ENCODE results near the gene GLB1L2. TPM values are rescaled to one million over a fixed set of nuclear protein-coding genes. Genes with fewer than 3 reads are reported as not detected.

The GLB1L2 gene
- total RNA-seq, 4 donors from 2014 or later: 7.1 to 13.1 (median 10.5) TPM

DNA sequence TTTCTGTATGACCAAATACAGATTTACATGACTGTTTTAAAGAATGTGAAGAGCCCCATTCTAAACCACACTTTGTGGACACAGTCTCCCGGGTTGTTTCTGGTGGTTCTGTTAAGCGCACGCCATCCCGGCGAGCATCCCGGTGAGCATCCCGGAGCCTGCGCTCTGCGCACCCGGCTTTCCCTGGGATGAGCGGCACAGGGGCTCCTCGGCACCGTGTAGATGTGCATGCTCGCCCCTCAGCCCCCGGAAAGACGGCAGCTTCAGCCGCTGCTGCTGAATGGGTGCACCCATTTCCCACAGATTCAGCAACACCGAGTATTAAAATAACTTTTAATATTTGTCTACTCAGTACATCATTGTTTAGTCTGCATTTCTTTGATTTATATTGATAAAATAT, 36.0 kb downstream of the GLB1L2 start:
- intact Hi-C loops (cut with DNase I): no loop called here
- Histone ChIP-seq H3K27me3 (peaks cover 0 to 9% (median 0%) of the 10 kb centered on the region in 4 donors), H3K9me3 (no peaks in the 10 kb centered on the region), H3K4me1 (no peaks in the 10 kb centered on the region), H3K4me3 (no peak overlapping the region), H3K27ac (replicated peaks in 1 of 4) (no peak overlapping the region), H3K36me3 (peaks cover 0 to 20% (median 0%) of the 10 kb centered on the region in 4 donors)
- WGBS: 90% methylated on average over 18 of the region's 18 CpGs
- no peak for DNase-seq (ENCODE audit: extremely low spot score)
- TF ChIP-seq POLR2AphosphoS5 (IDR thresholded peaks at IDR 0.05): no peak
- TF ChIP-seq POLR2A (IDR thresholded peaks at IDR 0.05; ENCODE audit: low read depth): no peak
- TF ChIP-seq, protein P1, sequence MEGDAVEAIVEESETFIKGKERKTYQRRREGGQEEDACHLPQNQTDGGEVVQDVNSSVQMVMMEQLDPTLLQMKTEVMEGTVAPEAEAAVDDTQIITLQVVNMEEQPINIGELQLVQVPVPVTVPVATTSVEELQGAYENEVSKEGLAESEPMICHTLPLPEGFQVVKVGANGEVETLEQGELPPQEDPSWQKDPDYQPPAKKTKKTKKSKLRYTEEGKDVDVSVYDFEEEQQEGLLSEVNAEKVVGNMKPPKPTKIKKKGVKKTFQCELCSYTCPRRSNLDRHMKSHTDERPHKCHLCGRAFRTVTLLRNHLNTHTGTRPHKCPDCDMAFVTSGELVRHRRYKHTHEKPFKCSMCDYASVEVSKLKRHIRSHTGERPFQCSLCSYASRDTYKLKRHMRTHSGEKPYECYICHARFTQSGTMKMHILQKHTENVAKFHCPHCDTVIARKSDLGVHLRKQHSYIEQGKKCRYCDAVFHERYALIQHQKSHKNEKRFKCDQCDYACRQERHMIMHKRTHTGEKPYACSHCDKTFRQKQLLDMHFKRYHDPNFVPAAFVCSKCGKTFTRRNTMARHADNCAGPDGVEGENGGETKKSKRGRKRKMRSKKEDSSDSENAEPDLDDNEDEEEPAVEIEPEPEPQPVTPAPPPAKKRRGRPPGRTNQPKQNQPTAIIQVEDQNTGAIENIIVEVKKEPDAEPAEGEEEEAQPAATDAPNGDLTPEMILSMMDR (IDR thresholded peaks at IDR 0.05): no peak
- TF ChIP-seq EP300 (IDR thresholded peaks at IDR 0.05): no peak

DNA sequence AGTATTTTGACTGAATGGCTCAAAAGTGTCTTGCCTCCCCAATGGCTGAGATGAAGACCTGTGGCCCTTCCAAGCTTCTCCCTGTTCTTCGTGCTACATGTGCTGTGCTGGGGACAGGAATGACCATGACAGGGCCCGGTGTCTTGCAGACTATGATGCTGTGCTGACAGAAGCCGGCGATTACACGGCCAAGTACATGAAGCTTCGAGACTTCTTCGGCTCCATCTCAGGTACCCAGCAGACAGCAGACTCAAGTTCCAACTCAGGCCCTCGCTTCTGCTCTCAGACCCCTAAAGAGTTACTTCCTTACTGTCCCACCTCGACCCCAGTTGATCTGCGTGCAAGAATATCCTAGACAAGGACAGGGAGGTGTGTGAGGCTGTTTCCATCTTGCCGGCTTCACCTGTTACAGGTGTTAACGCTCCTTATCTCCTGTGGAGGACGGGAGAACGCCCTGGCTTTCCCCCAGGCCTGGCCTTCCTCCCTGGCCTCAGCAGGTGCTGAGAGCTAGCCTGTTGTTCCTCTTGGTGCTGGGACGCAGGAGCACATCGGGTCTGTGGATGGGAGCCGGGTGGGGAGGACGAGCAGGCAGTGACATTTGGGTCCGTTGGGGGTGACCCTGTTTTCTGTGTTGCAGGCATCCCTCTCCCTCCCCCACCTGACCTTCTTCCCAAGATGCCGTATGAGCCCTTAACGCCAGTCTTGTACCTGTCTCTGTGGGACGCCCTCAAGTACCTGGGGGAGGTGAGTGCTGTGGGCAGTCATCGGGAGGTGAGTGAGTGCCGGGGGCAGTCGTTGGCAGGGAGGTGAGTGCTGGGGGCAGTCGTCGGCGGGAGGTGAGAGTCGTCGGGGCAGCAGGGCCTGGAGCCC, 38.1 kb downstream of the GLB1L2 start:
- 87% methylated on average over 22 of the region's 30 CpGs for WGBS
- Histone ChIP-seq H3K9me3 (no peaks in the 10 kb centered on the region), H3K4me1 (no peaks in the 10 kb centered on the region), H3K4me3 (no peak overlapping the region), H3K27me3 (no peaks in the 10 kb centered on the region), H3K36me3 (peaks cover 0 to 20% (median 0%) of the 10 kb centered on the region in 4 donors), H3K27ac (replicated peaks in 1 of 4) (no peak overlapping the region)
- TF ChIP-seq POLR2AphosphoS5 (IDR thresholded peaks at IDR 0.05): no peak
- TF ChIP-seq, protein P1 (IDR thresholded peaks at IDR 0.05): no peak
- no peak for TF ChIP-seq POLR2A (IDR thresholded peaks at IDR 0.05; ENCODE audit: low read depth)
- no peak for TF ChIP-seq EP300 (IDR thresholded peaks at IDR 0.05)
- DNase-seq (ENCODE audit: extremely low spot score): no peak
- intact Hi-C loops (cut with DNase I): no loop called here

DNA sequence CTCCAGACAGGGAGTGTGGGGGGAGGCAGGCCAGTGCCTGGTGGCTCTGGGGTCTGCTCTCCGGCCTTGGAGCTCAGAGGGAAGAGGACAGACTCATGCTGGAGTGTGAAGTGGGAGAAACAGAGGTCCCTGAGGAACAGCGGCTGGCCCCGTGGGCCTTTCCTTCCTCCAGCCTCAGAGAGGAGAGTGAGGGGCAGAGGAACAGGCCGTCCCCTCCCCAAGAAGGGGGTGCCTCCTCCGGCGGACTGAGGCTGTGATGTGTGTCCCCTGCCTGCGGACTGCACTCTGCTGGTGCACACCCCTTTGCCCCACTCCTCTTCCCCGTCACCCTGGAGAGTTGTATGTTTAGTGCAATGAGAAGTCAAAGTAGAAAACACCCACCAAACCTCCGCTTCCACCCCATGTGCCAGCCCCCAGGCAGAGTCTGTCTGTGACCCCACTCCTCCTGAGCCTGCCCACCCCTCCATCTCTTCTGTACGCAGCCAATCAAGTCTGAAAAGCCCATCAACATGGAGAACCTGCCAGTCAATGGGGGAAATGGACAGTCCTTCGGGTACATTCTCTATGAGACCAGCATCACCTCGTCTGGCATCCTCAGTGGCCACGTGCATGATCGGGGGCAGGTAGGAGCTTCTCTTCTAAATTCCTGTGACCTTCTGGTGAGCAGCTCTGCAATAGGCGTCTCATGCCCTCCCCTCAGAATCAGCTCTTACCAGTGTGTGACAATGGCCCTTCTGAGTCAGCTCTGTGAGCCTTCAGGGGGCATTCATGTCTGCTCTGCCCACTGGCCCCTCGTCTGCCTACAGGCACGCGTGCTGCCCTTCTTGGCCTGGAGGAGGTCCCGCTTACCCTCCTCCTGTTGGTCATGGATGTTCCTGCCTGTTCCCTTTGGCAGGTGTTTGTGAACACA, 39.0 kb downstream of the GLB1L2 start:
- Histone ChIP-seq H3K4me3 (no peak overlapping the region), H3K36me3 (peaks cover 0 to 20% (median 0%) of the 10 kb centered on the region in 4 donors), H3K4me1 (no peaks in the 10 kb centered on the region), H3K27me3 (no peaks in the 10 kb centered on the region), H3K9me3 (no peaks in the 10 kb centered on the region), H3K27ac (replicated peaks in 1 of 4) (no peak overlapping the region)
- intact Hi-C loops (cut with DNase I): no loop called here
- 89% methylated on average over 13 of the region's 19 CpGs for WGBS
- no peak for DNase-seq (ENCODE audit: extremely low spot score)
- TF ChIP-seq POLR2AphosphoS5 (IDR thresholded peaks at IDR 0.05): no peak
- TF ChIP-seq POLR2A (IDR thresholded peaks at IDR 0.05; ENCODE audit: low read depth): no peak
- TF ChIP-seq, protein P1 (IDR thresholded peaks at IDR 0.05): no peak
- no peak for TF ChIP-seq EP300 (IDR thresholded peaks at IDR 0.05)

DNA sequence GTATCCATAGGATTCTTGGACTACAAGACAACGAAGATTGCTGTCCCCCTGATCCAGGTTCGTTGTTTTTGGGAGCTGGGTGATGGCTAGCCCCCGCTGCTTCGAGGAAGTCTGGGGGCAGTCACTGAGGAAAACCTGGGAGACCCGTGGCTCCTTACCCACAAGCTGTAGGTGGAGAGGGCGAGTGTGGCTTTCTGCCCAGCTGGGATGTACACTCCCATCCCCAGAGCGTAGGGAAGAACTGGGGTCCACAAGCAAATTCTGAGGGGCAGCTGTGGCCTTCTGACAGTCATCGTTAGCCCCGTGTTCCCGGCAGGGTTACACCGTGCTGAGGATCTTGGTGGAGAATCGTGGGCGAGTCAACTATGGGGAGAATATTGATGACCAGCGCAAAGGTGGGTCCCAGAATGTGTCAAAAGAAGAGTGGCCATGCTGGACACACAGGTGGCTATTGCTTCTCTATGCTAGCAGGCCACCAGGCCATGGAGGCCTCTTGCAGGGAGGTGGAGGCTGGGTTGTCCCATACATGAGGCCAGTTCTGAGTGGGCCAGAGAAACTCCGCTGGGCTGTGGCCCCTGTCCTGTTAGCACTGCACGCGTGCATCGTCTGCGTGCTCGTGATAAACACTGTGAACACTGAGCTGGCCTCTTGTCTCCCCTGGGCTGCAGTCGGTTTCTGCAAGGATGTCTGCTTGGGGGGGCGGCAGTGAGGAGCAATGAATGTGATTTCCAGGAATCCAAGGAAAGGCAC, 39.8 kb downstream of the GLB1L2 start:
- H3K27ac ChIP-seq (replicated peaks in 1 of 4): no peak overlapping the region
- no peaks in the 10 kb centered on the region for H3K4me1 ChIP-seq
- no peaks in the 10 kb centered on the region for H3K27me3 ChIP-seq
- TF ChIP-seq POLR2AphosphoS5 (IDR thresholded peaks at IDR 0.05): no peak
- TF ChIP-seq POLR2A (IDR thresholded peaks at IDR 0.05; ENCODE audit: low read depth): no peak
- no peak for TF ChIP-seq EP300 (IDR thresholded peaks at IDR 0.05)
- TF ChIP-seq, protein P1 (IDR thresholded peaks at IDR 0.05): no peak
- no peaks in the 10 kb centered on the region for H3K9me3 ChIP-seq
- WGBS: 87% methylated on average over 18 of the region's 22 CpGs
- DNase-seq (ENCODE audit: extremely low spot score): no peak
- no peak overlapping the region for H3K4me3 ChIP-seq
- intact Hi-C loops (cut with DNase I): no loop called here
- peaks cover 0 to 20% (median 0%) of the 10 kb centered on the region in 4 donors for H3K36me3 ChIP-seq

Data from esophagus muscularis mucosa (tissue), 4 donors.